Measurements from ENCODE around the gene ORAI3. TPM values are rescaled to one million over a fixed set of nuclear protein-coding genes. Genes with fewer than 3 reads are reported as not detected.

Gene ORAI3
- 9.4 TPM for total RNA-seq

DNA sequence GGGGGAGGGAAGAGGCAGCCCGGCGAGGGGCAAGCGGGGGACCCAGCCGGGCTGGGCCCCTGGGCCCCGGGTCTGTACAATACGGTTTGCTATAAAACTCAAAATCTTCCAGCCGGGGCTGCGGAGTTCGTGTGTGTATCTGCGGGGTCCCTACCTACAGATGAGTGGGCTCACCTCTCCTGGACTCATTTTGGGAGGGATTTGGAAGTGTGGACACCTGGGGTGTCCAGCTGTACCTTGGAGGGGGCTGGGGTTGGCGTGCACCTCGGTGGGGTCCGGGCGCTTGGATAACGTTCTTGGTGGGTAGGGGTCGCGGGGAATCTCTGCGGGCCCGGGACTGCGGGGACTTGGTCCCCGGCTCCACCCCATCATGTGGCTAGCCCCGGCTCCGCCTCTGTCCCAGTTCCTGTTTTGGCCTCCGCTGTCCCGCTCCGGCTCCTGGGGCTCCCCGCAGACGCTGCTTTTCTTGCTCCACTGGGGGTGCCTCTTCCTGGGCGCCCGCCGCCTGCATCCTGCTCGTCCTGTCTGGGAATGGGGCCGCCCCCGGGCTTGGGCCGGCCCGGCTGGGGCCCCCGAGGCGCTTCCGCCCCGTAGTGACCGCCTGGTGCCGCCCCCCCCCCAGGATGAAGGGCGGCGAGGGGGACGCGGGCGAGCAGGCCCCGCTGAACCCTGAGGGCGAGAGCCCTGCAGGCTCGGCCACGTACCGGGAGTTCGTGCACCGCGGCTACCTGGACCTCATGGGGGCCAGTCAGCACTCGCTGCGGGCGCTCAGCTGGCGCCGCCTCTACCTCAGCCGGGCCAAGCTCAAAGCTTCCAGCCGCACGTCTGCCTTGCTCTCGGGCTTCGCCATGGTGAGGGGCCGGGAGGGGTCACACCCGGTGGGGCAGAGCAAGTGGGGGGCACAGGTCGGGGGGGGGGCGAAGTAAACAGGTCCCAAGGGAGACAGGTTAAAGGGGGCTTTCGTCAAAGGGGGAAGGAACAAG, at the start of gene ORAI3:
Gene ORAI3 (plus strand): TSS at position 402 of the 983 bp plus-strand sequence. CDS start 222 bp downstream, at position 624.
- peaks cover 0 to 6% (median 6%) of the 10 kb centered on the region in 3 donors for H3K36me3 ChIP-seq (ENCODE audit: control insufficient read depth in 3 of 3, insufficient read depth in 3 of 3, low read length in 3 of 3)
- H3K9me3 ChIP-seq (ENCODE audit: control insufficient read depth in 3 of 3, low read length in 3 of 3): no peaks in the 10 kb centered on the region

GRCh38 chr16:30899794-30900193, 49.1 kb upstream of the ORAI3 start:
- Histone ChIP-seq H3K9ac (ENCODE audit: low read depth in 1 of 3, low read length in 3 of 3) (peak overlapping the region in 1 of 3 donors; percentile 25), H3K4me1 (ENCODE audit: control insufficient read depth in 3 of 3, insufficient read depth in 3 of 3, low read length in 3 of 3) (peaks cover 28 to 60% (median 31%) of the 10 kb centered on the region in 3 donors), H3K9me3 (ENCODE audit: control insufficient read depth in 3 of 3, low read length in 3 of 3) (no peaks in the 10 kb centered on the region), H3K36me3 (ENCODE audit: control insufficient read depth in 3 of 3, insufficient read depth in 3 of 3, low read length in 3 of 3) (no peaks in the 10 kb centered on the region), H3K27ac (ENCODE audit: low read depth, low read length) (no peak overlapping the region), H3K27me3 (ENCODE audit: control insufficient read depth in 3 of 3, insufficient read depth in 3 of 3, low read length in 3 of 3) (no peaks in the 10 kb centered on the region), H3K4me3 (ENCODE audit: low read length in 3 of 3) (no peak overlapping the region)

More for the DNA sequence above, at the start of gene ORAI3:
- Histone ChIP-seq H3K9ac (ENCODE audit: low read depth in 1 of 3, low read length in 3 of 3) (peak within 1 kb of the TSS; percentile 75 to 89 (median 80)), H3K4me3 (ENCODE audit: low read length in 3 of 3) (peak within 1 kb of the TSS; percentile 83 to 88 (median 85)), H3K27ac (ENCODE audit: low read depth, low read length) (peak within 1 kb of the TSS; percentile 86), H3K27me3 (ENCODE audit: control insufficient read depth in 3 of 3, insufficient read depth in 3 of 3, low read length in 3 of 3) (no peaks in the 10 kb centered on the region), H3K4me1 (ENCODE audit: control insufficient read depth in 3 of 3, insufficient read depth in 3 of 3, low read length in 3 of 3) (peaks cover 28 to 35% (median 31%) of the 10 kb centered on the region in 3 donors)

DNA sequence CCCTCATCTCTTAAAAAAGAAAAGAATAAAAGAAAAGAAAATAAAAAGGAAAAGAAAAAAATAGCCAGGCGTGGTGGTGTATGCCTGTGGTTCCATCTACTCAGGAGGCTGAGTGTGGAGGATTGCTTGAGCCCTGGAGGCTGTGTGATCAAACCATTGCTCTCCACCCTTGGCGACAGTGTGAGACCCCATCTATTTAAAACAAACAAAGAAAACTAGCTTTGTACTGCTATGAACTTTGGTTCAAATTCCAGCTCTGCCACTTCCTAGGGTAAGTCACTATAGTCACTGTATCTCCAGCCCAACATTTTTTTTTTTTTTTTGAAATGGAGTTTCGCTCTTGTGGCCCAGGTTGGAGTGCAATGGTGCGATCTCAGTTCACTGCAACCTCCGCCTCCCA, 48.3 kb upstream of the ORAI3 start:
- peaks cover 25 to 53% (median 26%) of the 10 kb centered on the region in 3 donors for H3K4me1 ChIP-seq (ENCODE audit: control insufficient read depth in 3 of 3, insufficient read depth in 3 of 3, low read length in 3 of 3)
- H3K9ac ChIP-seq (ENCODE audit: low read depth in 1 of 3, low read length in 3 of 3): no peak overlapping the region
- no peak overlapping the region for H3K27ac ChIP-seq (ENCODE audit: low read depth, low read length)
- no peaks in the 10 kb centered on the region for H3K27me3 ChIP-seq (ENCODE audit: control insufficient read depth in 3 of 3, insufficient read depth in 3 of 3, low read length in 3 of 3)
- no peaks in the 10 kb centered on the region for H3K36me3 ChIP-seq (ENCODE audit: control insufficient read depth in 3 of 3, insufficient read depth in 3 of 3, low read length in 3 of 3)
- H3K4me3 ChIP-seq (ENCODE audit: low read length in 3 of 3): no peak overlapping the region
- no peaks in the 10 kb centered on the region for H3K9me3 ChIP-seq (ENCODE audit: control insufficient read depth in 3 of 3, low read length in 3 of 3)

GRCh38 chr16:30901201-30902028, 47.5 kb upstream of the ORAI3 start:
- Histone ChIP-seq H3K4me1 (ENCODE audit: control insufficient read depth in 3 of 3, insufficient read depth in 3 of 3, low read length in 3 of 3) (peaks cover 17 to 45% (median 20%) of the 10 kb centered on the region in 3 donors), H3K9ac (ENCODE audit: low read depth in 1 of 3, low read length in 3 of 3) (peak overlapping the region; percentile 72 to 85 (median 80)), H3K36me3 (ENCODE audit: control insufficient read depth in 3 of 3, insufficient read depth in 3 of 3, low read length in 3 of 3) (no peaks in the 10 kb centered on the region), H3K27me3 (ENCODE audit: control insufficient read depth in 3 of 3, insufficient read depth in 3 of 3, low read length in 3 of 3) (no peaks in the 10 kb centered on the region), H3K4me3 (ENCODE audit: low read length in 3 of 3) (peak overlapping the region; percentile 69 to 74 (median 69)), H3K9me3 (ENCODE audit: control insufficient read depth in 3 of 3, low read length in 3 of 3) (no peaks in the 10 kb centered on the region), H3K27ac (ENCODE audit: low read depth, low read length) (peak overlapping the region; percentile 66)

GRCh38 chr16:30902029-30902972, 46.6 kb upstream of the ORAI3 start:
- H3K9ac ChIP-seq (ENCODE audit: low read depth in 1 of 3, low read length in 3 of 3): peak overlapping the region; percentile 78 to 88 (median 80)
- no peaks in the 10 kb centered on the region for H3K9me3 ChIP-seq (ENCODE audit: control insufficient read depth in 3 of 3, low read length in 3 of 3)
- H3K27me3 ChIP-seq (ENCODE audit: control insufficient read depth in 3 of 3, insufficient read depth in 3 of 3, low read length in 3 of 3): no peaks in the 10 kb centered on the region
- H3K27ac ChIP-seq (ENCODE audit: low read depth, low read length): peak overlapping the region; percentile 80
- no peaks in the 10 kb centered on the region for H3K36me3 ChIP-seq (ENCODE audit: control insufficient read depth in 3 of 3, insufficient read depth in 3 of 3, low read length in 3 of 3)
- H3K4me1 ChIP-seq (ENCODE audit: control insufficient read depth in 3 of 3, insufficient read depth in 3 of 3, low read length in 3 of 3): peaks cover 15 to 41% (median 18%) of the 10 kb centered on the region in 3 donors
- H3K4me3 ChIP-seq (ENCODE audit: low read length in 3 of 3): peak overlapping the region; percentile 69 to 74 (median 71)

GRCh38 chr16:30903002-30903401, 45.9 kb upstream of the ORAI3 start:
- H3K9ac ChIP-seq (ENCODE audit: low read depth in 1 of 3, low read length in 3 of 3): peak overlapping the region in 2 of 3 donors; percentile 78 to 88
- H3K4me3 ChIP-seq (ENCODE audit: low read length in 3 of 3): peak overlapping the region in 1 of 3 donors; percentile 69
- no peaks in the 10 kb centered on the region for H3K27me3 ChIP-seq (ENCODE audit: control insufficient read depth in 3 of 3, insufficient read depth in 3 of 3, low read length in 3 of 3)

GRCh38 chr16:30903596-30903995, 45.3 kb upstream of the ORAI3 start:
- peak overlapping the region; percentile 62 for H3K27ac ChIP-seq (ENCODE audit: low read depth, low read length)
- H3K4me3 ChIP-seq (ENCODE audit: low read length in 3 of 3): peak overlapping the region in 1 of 3 donors; percentile 48
- H3K27me3 ChIP-seq (ENCODE audit: control insufficient read depth in 3 of 3, insufficient read depth in 3 of 3, low read length in 3 of 3): no peaks in the 10 kb centered on the region

More at GRCh38 chr16:30903002-30903401, 45.9 kb upstream of the ORAI3 start:
- Histone ChIP-seq H3K36me3 (ENCODE audit: control insufficient read depth in 3 of 3, insufficient read depth in 3 of 3, low read length in 3 of 3) (no peaks in the 10 kb centered on the region), H3K9me3 (ENCODE audit: control insufficient read depth in 3 of 3, low read length in 3 of 3) (no peaks in the 10 kb centered on the region), H3K4me1 (ENCODE audit: control insufficient read depth in 3 of 3, insufficient read depth in 3 of 3, low read length in 3 of 3) (peaks cover 14 to 37% (median 16%) of the 10 kb centered on the region in 3 donors), H3K27ac (ENCODE audit: low read depth, low read length) (peak overlapping the region; percentile 80)

GRCh38 chr16:30904114-30904780, 44.6 kb upstream of the ORAI3 start:
- peaks cover 14 to 34% (median 16%) of the 10 kb centered on the region in 3 donors for H3K4me1 ChIP-seq (ENCODE audit: control insufficient read depth in 3 of 3, insufficient read depth in 3 of 3, low read length in 3 of 3)
- H3K36me3 ChIP-seq (ENCODE audit: control insufficient read depth in 3 of 3, insufficient read depth in 3 of 3, low read length in 3 of 3): no peaks in the 10 kb centered on the region
- H3K9me3 ChIP-seq (ENCODE audit: control insufficient read depth in 3 of 3, low read length in 3 of 3): no peaks in the 10 kb centered on the region
- H3K27me3 ChIP-seq (ENCODE audit: control insufficient read depth in 3 of 3, insufficient read depth in 3 of 3, low read length in 3 of 3): no peaks in the 10 kb centered on the region
- H3K27ac ChIP-seq (ENCODE audit: low read depth, low read length): peak overlapping the region; percentile 62
- H3K9ac ChIP-seq (ENCODE audit: low read depth in 1 of 3, low read length in 3 of 3): peak overlapping the region in 1 of 3 donors; percentile 20
- peak overlapping the region in 2 of 3 donors; percentile 13 to 48 for H3K4me3 ChIP-seq (ENCODE audit: low read length in 3 of 3)

More at GRCh38 chr16:30903596-30903995, 45.3 kb upstream of the ORAI3 start:
- Histone ChIP-seq H3K4me1 (ENCODE audit: control insufficient read depth in 3 of 3, insufficient read depth in 3 of 3, low read length in 3 of 3) (peaks cover 14 to 37% (median 16%) of the 10 kb centered on the region in 3 donors), H3K9ac (ENCODE audit: low read depth in 1 of 3, low read length in 3 of 3) (no peak overlapping the region), H3K9me3 (ENCODE audit: control insufficient read depth in 3 of 3, low read length in 3 of 3) (no peaks in the 10 kb centered on the region), H3K36me3 (ENCODE audit: control insufficient read depth in 3 of 3, insufficient read depth in 3 of 3, low read length in 3 of 3) (no peaks in the 10 kb centered on the region)
